Measurements from ENCODE around the gene MAP3K5.

DNA sequence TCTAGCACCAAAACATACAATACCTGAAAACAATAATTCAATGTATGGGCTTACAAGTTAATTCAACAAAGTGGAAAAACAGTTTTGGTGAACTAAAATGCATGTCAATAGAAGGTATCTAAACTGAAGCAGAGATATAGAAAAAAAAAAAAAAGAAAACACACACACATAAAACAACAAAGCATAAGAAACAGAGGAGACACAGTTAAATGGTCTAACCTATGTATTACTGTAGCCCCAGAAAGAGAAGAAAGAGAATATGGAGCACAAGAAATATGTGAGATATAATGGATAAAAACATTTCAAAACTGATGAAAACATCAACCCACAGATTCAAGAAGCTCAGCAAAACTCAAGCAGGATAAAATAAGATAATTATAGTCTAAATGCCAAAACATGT lies 118.7 kb downstream of the MAP3K5 start:
- TF ChIP-seq, protein P1, sequence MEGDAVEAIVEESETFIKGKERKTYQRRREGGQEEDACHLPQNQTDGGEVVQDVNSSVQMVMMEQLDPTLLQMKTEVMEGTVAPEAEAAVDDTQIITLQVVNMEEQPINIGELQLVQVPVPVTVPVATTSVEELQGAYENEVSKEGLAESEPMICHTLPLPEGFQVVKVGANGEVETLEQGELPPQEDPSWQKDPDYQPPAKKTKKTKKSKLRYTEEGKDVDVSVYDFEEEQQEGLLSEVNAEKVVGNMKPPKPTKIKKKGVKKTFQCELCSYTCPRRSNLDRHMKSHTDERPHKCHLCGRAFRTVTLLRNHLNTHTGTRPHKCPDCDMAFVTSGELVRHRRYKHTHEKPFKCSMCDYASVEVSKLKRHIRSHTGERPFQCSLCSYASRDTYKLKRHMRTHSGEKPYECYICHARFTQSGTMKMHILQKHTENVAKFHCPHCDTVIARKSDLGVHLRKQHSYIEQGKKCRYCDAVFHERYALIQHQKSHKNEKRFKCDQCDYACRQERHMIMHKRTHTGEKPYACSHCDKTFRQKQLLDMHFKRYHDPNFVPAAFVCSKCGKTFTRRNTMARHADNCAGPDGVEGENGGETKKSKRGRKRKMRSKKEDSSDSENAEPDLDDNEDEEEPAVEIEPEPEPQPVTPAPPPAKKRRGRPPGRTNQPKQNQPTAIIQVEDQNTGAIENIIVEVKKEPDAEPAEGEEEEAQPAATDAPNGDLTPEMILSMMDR (IDR thresholded peaks at IDR 0.05) = no peak
- TF ChIP-seq POLR2A (IDR thresholded peaks at IDR 0.05) (no peak), POLR2AphosphoS5 (IDR thresholded peaks at IDR 0.05) (no peak)

All from suprapubic skin (tissue), 4 donors.